HepG2 (cell line): ENCODE measurements around the gene PDZD8. TPM values are rescaled to one million over a fixed set of nuclear protein-coding genes. Genes with fewer than 3 reads are reported as not detected.

Experiments used
- ARNTL ChIP-seq: sonication (generic); formaldehyde crosslinking; IDR thresholded peaks from 2 replicates; pipeline ENCODE4 v1.4.0; 2020; ENCODE audit warnings: mild to moderate bottlenecking, missing genetic modification reagents
- FOSL2 ChIP-seq: sonication (generic); formaldehyde crosslinking; IDR thresholded peaks from 2 replicates; pipeline ENCODE4 v1.4.0; 2020; ENCODE audit warnings: missing genetic modification reagents
- GLI4 ChIP-seq: sonication (generic); formaldehyde crosslinking; IDR thresholded peaks from 2 replicates; pipeline ENCODE4 v1.5.1; 2020; ENCODE audit warnings: missing genetic modification reagents, mild to moderate bottlenecking, moderate library complexity, borderline replicate concordance
- MIER3 ChIP-seq: IDR thresholded peaks from 2 replicates; pipeline ENCODE4 v1.6.1; 2016; ENCODE audit warnings: missing compliant biosample characterization, borderline replicate concordance
- MYC ChIP-seq: sonication (generic); formaldehyde crosslinking; IDR thresholded peaks from 2 replicates; pipeline ENCODE4 v1.9.0; 2021; ENCODE audit warnings: missing genetic modification reagents, borderline replicate concordance
- RBFOX2 ChIP-seq: fragments of 200-400 bp; formaldehyde crosslinking; IDR thresholded peaks from 2 replicates; pipeline ENCODE4 v1.6.1; 2017; ENCODE audit warnings: low read depth, mild to moderate bottlenecking, low read length
- SP140L ChIP-seq: sonication (generic); formaldehyde crosslinking; IDR thresholded peaks from 2 replicates; pipeline ENCODE4 v1.4.0; 2020; ENCODE audit warnings: missing genetic modification reagents, borderline replicate concordance
- ZBTB38 ChIP-seq: sonication (generic); formaldehyde crosslinking; IDR thresholded peaks from 2 replicates; pipeline ENCODE4 v1.5.1; 2020; ENCODE audit warnings: mild to moderate bottlenecking, missing genetic modification reagents
- ZFX ChIP-seq: sonication (generic); formaldehyde crosslinking; IDR thresholded peaks from 2 replicates; pipeline ENCODE4 v1.4.0; 2020; ENCODE audit warnings: mild to moderate bottlenecking, low read depth, missing genetic modification reagents, moderate library complexity
- ZNF724P ChIP-seq: sonication (generic); formaldehyde crosslinking; IDR thresholded peaks from 2 replicates; pipeline ENCODE4 v1.8.0; 2022; ENCODE audit warnings: missing genetic modification reagents, borderline replicate concordance
- polyA plus RNA-seq, 8 experiments: library from polyadenylated mRNA; depleted of rRNA in 3 of 8; stranded (reverse) in 7 of 8; unstranded in 1 of 8; fragments of >200 nt; fragmentation: Illumina TruSeq in 4 of 8; extraction: Trizol in 4 of 8; gene quantifications; 2 replicates each; pipeline versions ENCODE4 v1.2.1 to v1.2.3, GENCODE V29; 2011 to 2016; ENCODE audit warnings: low read depth in 4 of 8, missing spikeins in 1 of 8, mixed read lengths in 1 of 8; ENCODE audit not compliant: insufficient read depth in 1 of 8
- total RNA-seq, 5 experiments: library from RNA; depleted of rRNA; stranded (reverse); fragments of >200 nt; fragmentation: Illumina TruSeq; extraction: Trizol; gene quantifications; 2 replicates each; pipeline ENCODE4 v1.2.3, GENCODE V29; 2016; ENCODE audit warnings: low read depth in 1 of 5
- TF ChIP-seq, protein P1 (sequence below): sonication (generic); formaldehyde crosslinking; IDR thresholded peaks from 2 replicates; pipeline ENCODE4 v1.5.1; 2020; ENCODE audit warnings: mild to moderate bottlenecking, missing genetic modification reagents, moderate library complexity
- TF ChIP-seq, protein P2 (sequence below): sonication (generic); formaldehyde crosslinking; IDR thresholded peaks from 2 replicates; pipeline ENCODE4 v1.4.0; 2020; ENCODE audit warnings: missing genetic modification reagents
- TF ChIP-seq, protein P3 (sequence below): sonication (generic); formaldehyde crosslinking; IDR thresholded peaks from 2 replicates; pipeline ENCODE4 v1.5.1; 2020; ENCODE audit warnings: missing genetic modification reagents, mild to moderate bottlenecking, borderline replicate concordance
- TF ChIP-seq, protein P4 (sequence below), 2 experiments: sonication (generic) in 1 of 2; formaldehyde crosslinking in 1 of 2; IDR thresholded peaks; 2 replicates each; pipeline versions ENCODE4 v1.4.0 to v1.6.1; 2018 to 2020; ENCODE audit warnings: missing genetic modification reagents in 2 of 2, borderline replicate concordance in 1 of 2, low read depth in 1 of 2, mild to moderate bottlenecking in 1 of 2, missing biosample characterization in 1 of 2
- TF ChIP-seq, protein P5 (sequence below): sonication (generic); formaldehyde crosslinking; IDR thresholded peaks from 2 replicates; pipeline ENCODE4 v1.4.0; 2020; ENCODE audit warnings: missing genetic modification reagents

The PDZD8 gene
- total and polyA plus RNA-seq, 2 of the 13 experiments (the other 11 are each of a cell fraction or from before 2014, with no cell fraction given) = 11.2 to 32.0 TPM

DNA sequence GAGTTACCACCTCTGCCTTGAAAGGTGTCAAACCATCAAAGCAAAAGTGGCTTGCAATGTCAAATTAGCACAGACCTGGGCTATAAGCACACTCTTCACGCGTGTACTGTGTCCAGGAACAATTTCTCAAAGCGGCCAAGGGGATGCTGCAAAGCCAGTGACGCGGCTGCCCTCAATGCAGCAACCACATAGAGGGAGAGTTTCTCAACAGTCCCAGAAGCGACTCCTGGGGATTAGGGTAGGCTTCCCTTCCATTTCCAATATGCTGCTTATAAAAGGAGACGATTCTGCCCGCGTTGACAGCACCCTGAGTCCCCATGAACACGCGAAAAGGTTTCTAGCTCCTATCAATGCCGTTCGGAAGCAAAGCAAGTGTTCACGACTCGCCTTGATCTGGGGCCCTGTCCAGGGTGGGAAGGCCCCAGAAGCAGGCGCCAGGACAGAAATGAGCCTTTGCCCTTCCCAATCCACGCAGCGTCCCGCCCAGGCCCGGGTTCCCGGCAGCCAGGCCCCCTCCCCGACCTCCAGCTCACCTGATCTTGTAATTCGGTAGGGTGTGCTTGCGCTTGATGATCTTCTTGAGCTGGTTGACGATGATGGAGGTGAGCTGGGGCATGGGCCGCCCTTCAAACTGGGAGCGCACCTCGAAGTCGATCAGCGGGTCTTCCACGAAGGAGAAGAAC, 1.3 kb downstream of the PDZD8 start (continued):
- TF ChIP-seq, protein P1, sequence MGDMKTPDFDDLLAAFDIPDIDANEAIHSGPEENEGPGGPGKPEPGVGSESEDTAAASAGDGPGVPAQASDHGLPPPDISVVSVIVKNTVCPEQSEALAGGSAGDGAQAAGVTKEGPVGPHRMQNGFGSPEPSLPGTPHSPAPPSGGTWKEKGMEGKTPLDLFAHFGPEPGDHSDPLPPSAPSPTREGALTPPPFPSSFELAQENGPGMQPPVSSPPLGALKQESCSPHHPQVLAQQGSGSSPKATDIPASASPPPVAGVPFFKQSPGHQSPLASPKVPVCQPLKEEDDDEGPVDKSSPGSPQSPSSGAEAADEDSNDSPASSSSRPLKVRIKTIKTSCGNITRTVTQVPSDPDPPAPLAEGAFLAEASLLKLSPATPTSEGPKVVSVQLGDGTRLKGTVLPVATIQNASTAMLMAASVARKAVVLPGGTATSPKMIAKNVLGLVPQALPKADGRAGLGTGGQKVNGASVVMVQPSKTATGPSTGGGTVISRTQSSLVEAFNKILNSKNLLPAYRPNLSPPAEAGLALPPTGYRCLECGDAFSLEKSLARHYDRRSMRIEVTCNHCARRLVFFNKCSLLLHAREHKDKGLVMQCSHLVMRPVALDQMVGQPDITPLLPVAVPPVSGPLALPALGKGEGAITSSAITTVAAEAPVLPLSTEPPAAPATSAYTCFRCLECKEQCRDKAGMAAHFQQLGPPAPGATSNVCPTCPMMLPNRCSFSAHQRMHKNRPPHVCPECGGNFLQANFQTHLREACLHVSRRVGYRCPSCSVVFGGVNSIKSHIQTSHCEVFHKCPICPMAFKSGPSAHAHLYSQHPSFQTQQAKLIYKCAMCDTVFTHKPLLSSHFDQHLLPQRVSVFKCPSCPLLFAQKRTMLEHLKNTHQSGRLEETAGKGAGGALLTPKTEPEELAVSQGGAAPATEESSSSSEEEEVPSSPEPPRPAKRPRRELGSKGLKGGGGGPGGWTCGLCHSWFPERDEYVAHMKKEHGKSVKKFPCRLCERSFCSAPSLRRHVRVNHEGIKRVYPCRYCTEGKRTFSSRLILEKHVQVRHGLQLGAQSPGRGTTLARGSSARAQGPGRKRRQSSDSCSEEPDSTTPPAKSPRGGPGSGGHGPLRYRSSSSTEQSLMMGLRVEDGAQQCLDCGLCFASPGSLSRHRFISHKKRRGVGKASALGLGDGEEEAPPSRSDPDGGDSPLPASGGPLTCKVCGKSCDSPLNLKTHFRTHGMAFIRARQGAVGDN (CRISPR knock-in tag) = peak; percentile 63; the same call in 1 of the 2 replicates
- TF ChIP-seq, protein P2, sequence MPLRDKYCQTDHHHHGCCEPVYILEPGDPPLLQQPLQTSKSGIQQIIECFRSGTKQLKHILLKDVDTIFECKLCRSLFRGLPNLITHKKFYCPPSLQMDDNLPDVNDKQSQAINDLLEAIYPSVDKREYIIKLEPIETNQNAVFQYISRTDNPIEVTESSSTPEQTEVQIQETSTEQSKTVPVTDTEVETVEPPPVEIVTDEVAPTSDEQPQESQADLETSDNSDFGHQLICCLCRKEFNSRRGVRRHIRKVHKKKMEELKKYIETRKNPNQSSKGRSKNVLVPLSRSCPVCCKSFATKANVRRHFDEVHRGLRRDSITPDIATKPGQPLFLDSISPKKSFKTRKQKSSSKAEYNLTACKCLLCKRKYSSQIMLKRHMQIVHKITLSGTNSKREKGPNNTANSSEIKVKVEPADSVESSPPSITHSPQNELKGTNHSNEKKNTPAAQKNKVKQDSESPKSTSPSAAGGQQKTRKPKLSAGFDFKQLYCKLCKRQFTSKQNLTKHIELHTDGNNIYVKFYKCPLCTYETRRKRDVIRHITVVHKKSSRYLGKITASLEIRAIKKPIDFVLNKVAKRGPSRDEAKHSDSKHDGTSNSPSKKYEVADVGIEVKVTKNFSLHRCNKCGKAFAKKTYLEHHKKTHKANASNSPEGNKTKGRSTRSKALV (CRISPR knock-in tag) = 0 out of 2 replicates have a peak, but pooled peaks have one; percentile 24
- TF ChIP-seq MYC (CRISPR knock-in tag) (peak; percentile 38; the same call in 1 of the 2 replicates), ZFX (CRISPR knock-in tag) (peak; percentile 59; the same call in 1 of the 2 replicates), GLI4 (CRISPR knock-in tag) (0 out of 2 replicates have a peak, but pooled peaks have one; percentile 53), ZBTB38 (CRISPR knock-in tag) (no peak), FOSL2 (CRISPR knock-in tag) (no peak), SP140L (CRISPR knock-in tag) (no peak), ZNF724P (CRISPR knock-in tag) (0 out of 2 replicates have a peak, but pooled peaks have one; percentile 41), ARNTL (no peak), MIER3 (CRISPR knock-in tag) (no peak), RBFOX2 (no peak)
- TF ChIP-seq, protein P3, sequence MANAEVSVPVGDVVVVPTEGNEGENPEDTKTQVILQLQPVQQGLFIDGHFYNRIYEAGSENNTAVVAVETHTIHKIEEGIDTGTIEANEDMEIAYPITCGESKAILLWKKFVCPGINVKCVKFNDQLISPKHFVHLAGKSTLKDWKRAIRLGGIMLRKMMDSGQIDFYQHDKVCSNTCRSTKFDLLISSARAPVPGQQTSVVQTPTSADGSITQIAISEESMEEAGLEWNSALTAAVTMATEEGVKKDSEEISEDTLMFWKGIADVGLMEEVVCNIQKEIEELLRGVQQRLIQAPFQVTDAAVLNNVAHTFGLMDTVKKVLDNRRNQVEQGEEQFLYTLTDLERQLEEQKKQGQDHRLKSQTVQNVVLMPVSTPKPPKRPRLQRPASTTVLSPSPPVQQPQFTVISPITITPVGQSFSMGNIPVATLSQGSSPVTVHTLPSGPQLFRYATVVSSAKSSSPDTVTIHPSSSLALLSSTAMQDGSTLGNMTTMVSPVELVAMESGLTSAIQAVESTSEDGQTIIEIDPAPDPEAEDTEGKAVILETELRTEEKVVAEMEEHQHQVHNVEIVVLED = peak; percentile 45
- TF ChIP-seq, protein P4, sequence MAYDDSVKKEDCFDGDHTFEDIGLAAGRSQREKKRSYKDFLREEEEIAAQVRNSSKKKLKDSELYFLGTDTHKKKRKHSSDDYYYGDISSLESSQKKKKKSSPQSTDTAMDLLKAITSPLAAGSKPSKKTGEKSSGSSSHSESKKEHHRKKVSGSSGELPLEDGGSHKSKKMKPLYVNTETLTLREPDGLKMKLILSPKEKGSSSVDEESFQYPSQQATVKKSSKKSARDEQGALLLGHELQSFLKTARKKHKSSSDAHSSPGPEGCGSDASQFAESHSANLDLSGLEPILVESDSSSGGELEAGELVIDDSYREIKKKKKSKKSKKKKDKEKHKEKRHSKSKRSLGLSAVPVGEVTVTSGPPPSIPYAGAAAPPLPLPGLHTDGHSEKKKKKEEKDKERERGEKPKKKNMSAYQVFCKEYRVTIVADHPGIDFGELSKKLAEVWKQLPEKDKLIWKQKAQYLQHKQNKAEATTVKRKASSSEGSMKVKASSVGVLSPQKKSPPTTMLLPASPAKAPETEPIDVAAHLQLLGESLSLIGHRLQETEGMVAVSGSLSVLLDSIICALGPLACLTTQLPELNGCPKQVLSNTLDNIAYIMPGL (CRISPR knock-in tag; IDR thresholded peaks at IDR 0.05; ENCODE audit: borderline replicate concordance in 1 of 2, low read depth in 1 of 2) = peak in 1 of 2 experiments; percentile 29; a peak in 1 of 4 replicates
- TF ChIP-seq, protein P5, sequence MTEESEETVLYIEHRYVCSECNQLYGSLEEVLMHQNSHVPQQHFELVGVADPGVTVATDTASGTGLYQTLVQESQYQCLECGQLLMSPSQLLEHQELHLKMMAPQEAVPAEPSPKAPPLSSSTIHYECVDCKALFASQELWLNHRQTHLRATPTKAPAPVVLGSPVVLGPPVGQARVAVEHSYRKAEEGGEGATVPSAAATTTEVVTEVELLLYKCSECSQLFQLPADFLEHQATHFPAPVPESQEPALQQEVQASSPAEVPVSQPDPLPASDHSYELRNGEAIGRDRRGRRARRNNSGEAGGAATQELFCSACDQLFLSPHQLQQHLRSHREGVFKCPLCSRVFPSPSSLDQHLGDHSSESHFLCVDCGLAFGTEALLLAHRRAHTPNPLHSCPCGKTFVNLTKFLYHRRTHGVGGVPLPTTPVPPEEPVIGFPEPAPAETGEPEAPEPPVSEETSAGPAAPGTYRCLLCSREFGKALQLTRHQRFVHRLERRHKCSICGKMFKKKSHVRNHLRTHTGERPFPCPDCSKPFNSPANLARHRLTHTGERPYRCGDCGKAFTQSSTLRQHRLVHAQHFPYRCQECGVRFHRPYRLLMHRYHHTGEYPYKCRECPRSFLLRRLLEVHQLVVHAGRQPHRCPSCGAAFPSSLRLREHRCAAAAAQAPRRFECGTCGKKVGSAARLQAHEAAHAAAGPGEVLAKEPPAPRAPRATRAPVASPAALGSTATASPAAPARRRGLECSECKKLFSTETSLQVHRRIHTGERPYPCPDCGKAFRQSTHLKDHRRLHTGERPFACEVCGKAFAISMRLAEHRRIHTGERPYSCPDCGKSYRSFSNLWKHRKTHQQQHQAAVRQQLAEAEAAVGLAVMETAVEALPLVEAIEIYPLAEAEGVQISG (CRISPR knock-in tag) = peak; percentile 44; the same call in 1 of the 2 replicates
